Peyer's patch (tissue), 4 donors: ENCODE data around the gene RCOR3.

Experiments used
- POLR2A ChIP-seq, 2 donors: fragments of 450-650 bp; IDR thresholded peaks; one replicate each; pipeline ENCODE4 v1.5.1; 2017; ENCODE audit warnings: antibody characterized with exemption in 2 of 2, mild to moderate bottlenecking in 2 of 2, moderate library complexity in 2 of 2
- TF ChIP-seq, protein P1 (sequence below), 6 experiments: fragments of 450-650 bp in 4 of 6; fragments of 200-600 bp in 2 of 6; sonication (generic) in 1 of 6; IDR thresholded peaks; one replicate each; pipeline ENCODE4 v1.5.1; 2017 to 2019; ENCODE audit warnings: antibody characterized with exemption in 6 of 6, mild to moderate bottlenecking in 3 of 6, moderate library complexity in 1 of 6

DNA sequence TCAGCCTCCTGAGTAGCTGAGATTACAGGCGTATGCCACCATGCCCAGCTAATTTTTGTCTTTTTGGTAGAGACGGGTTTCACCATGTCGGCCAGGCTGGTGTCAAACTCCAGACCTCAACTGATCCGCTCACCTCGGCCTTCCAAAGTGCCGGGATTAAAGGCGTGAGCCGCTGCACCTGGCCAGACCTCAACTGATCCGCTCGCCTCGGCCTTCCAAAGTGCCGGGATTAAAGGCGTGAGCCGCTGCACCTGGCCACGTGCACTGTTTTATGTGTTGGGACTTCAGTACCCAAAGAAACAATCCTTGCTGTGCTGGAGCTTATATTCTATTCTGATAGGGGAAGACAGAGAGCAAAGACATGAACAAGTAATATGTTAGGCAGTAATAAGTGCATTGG, 77.6 kb downstream of the RCOR3 start:
- TF ChIP-seq, protein P1, sequence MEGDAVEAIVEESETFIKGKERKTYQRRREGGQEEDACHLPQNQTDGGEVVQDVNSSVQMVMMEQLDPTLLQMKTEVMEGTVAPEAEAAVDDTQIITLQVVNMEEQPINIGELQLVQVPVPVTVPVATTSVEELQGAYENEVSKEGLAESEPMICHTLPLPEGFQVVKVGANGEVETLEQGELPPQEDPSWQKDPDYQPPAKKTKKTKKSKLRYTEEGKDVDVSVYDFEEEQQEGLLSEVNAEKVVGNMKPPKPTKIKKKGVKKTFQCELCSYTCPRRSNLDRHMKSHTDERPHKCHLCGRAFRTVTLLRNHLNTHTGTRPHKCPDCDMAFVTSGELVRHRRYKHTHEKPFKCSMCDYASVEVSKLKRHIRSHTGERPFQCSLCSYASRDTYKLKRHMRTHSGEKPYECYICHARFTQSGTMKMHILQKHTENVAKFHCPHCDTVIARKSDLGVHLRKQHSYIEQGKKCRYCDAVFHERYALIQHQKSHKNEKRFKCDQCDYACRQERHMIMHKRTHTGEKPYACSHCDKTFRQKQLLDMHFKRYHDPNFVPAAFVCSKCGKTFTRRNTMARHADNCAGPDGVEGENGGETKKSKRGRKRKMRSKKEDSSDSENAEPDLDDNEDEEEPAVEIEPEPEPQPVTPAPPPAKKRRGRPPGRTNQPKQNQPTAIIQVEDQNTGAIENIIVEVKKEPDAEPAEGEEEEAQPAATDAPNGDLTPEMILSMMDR (IDR thresholded peaks at IDR 0.05) = no peak
- TF ChIP-seq POLR2A (IDR thresholded peaks at IDR 0.05) = no peak
